Liver (tissue), 9 donors: ENCODE data around the gene IFIT3. TPM values are rescaled to one million over a fixed set of nuclear protein-coding genes. Genes with fewer than 3 reads are reported as not detected.

Source experiments
- DNase-seq: peaks from one replicate; pipeline ENCODE4 v3.0.0-alpha.2; 2017; ENCODE audit warnings: low spot score
- H3K27ac ChIP-seq, 2 donors: one replicate each; pipeline ENCODE4 v1.7.0; 2013; ENCODE audit warnings: inconsistent platforms in 2 of 2, low read length in 2 of 2, control low read depth in 1 of 2, low read depth in 1 of 2, mild to moderate bottlenecking in 1 of 2
- H3K27me3 ChIP-seq, 4 donors: one replicate each; pipeline versions ENCODE4 v1.6.1 to v1.7.0; 2013; ENCODE audit warnings: low read length in 3 of 4, inconsistent platforms in 1 of 4, mild to moderate bottlenecking in 1 of 4, moderate library complexity in 1 of 4; ENCODE audit not compliant: control insufficient read depth in 4 of 4, insufficient read depth in 4 of 4
- H3K36me3 ChIP-seq, 4 donors: one replicate each; pipeline versions ENCODE4 v1.6.1 to v1.7.0; 2013; ENCODE audit warnings: low read length in 3 of 4, mild to moderate bottlenecking in 3 of 4, low read depth in 1 of 4, moderate library complexity in 1 of 4; ENCODE audit not compliant: control insufficient read depth in 4 of 4, insufficient read depth in 3 of 4
- H3K4me1 ChIP-seq, 4 donors: one replicate each; pipeline versions ENCODE4 v1.6.1 to v1.7.0; 2013; ENCODE audit warnings: low read length in 3 of 4, mild to moderate bottlenecking in 3 of 4, moderate library complexity in 1 of 4; ENCODE audit not compliant: control insufficient read depth in 4 of 4, insufficient read depth in 4 of 4
- H3K4me3 ChIP-seq, 3 donors: one replicate each; pipeline versions ENCODE4 v1.6.1 to v1.7.0; 2013; ENCODE audit warnings: low read length in 3 of 3, control low read depth in 1 of 3, low read depth in 1 of 3, mild to moderate bottlenecking in 1 of 3
- H3K9ac ChIP-seq, 2 donors: one replicate each; pipeline ENCODE4 v1.7.0; 2013; ENCODE audit warnings: low read length in 2 of 2, mild to moderate bottlenecking in 2 of 2, moderate library complexity in 2 of 2, control low read depth in 1 of 2, low read depth in 1 of 2
- H3K9me3 ChIP-seq, 4 donors: one replicate each; pipeline versions ENCODE4 v1.6.1 to v1.7.0; 2013; ENCODE audit warnings: low read length in 3 of 4; ENCODE audit not compliant: control insufficient read depth in 4 of 4
- ATF3 ChIP-seq: IDR thresholded peaks from 2 replicates; pipeline ENCODE4 v1.6.1; 2016; ENCODE audit warnings: antibody characterized with exemption
- EGR1 ChIP-seq, 2 donors: IDR thresholded peaks; 2 replicates each; pipeline ENCODE4 v1.6.1; 2016 to 2018; ENCODE audit warnings: antibody characterized with exemption in 2 of 2, low read depth in 2 of 2
- FOXA1 ChIP-seq: IDR thresholded peaks from 2 replicates; pipeline ENCODE4 v1.6.1; 2016; ENCODE audit warnings: antibody characterized with exemption
- FOXA2 ChIP-seq: IDR thresholded peaks from 2 replicates; pipeline ENCODE4 v1.6.1; 2016; ENCODE audit warnings: antibody characterized with exemption
- GABPA ChIP-seq, 2 donors: IDR thresholded peaks in 1 of 2; conservative IDR thresholded peaks in 1 of 2; 2 replicates each; pipeline ENCODE4 v1.6.1; 2016; ENCODE audit warnings: antibody characterized with exemption in 2 of 2, mild to moderate bottlenecking in 1 of 2, moderate library complexity in 1 of 2
- HNF4G ChIP-seq: IDR thresholded peaks from 2 replicates; pipeline ENCODE4 v1.6.1; 2016; ENCODE audit warnings: antibody characterized with exemption
- REST ChIP-seq: IDR thresholded peaks from 2 replicates; pipeline ENCODE4 v1.6.1; 2016; ENCODE audit warnings: antibody characterized with exemption, mild to moderate bottlenecking
- RXRA ChIP-seq, 2 donors: IDR thresholded peaks; 2 replicates each; pipeline ENCODE4 v1.6.1; 2017 to 2018; ENCODE audit warnings: antibody characterized with exemption in 2 of 2, mild to moderate bottlenecking in 1 of 2
- WGBS: extraction: QIAGEN DNeasy Blood & Tissue Kit; methylation state at CpG from one replicate; pipeline ENCODE4 v1.1.7; 2013; 5-methylcytosine and 5-hydroxymethylcytosine counted together
- polyA plus RNA-seq, 2 donors: library from polyadenylated mRNA; stranded (reverse) in 1 of 2; unstranded in 1 of 2; fragments of 200-250 nt in 1 of 2; fragments of >200 nt in 1 of 2; fragmentation: Nextera tagmentation in 1 of 2; extraction: Ambion mirVana in 1 of 2; gene quantifications; one replicate each; pipeline versions ENCODE4 v1.2.1 to v1.2.3, GENCODE V29; 2013 to 2015
- total RNA-seq, 2 donors: library from RNA; depleted of rRNA; stranded (reverse); fragments of >200 nt; gene quantifications; one replicate each; pipeline ENCODE4 v1.2.3, GENCODE V29; 2014
- donor health status: healthy.
- donor health status: healthy.
- donor health status: healthy.
- donor health status: healthy.
- donor health status: healthy.

IFIT3 gene
- total and polyA plus RNA-seq, 4 donors, result 9.2 to 11.2 (median 10.4) TPM

GRCh38 chr10:89377705-89378637 is 50.2 kb downstream of the IFIT3 start, which contains the start of gene IFIT1B:
TSS of gene IFIT1B (plus strand) at chr10:89378056. CDS start at chr10:89378136, 80 bp downstream.
- Histone ChIP-seq H3K9ac (no peak within 1 kb of the TSS), H3K27ac (no peak within 1 kb of the TSS), H3K27me3 (no peaks in the 10 kb centered on the region), H3K9me3 (no peaks in the 10 kb centered on the region), H3K4me3 (no peak within 1 kb of the TSS), H3K36me3 (no peaks in the 10 kb centered on the region), H3K4me1 (peaks cover 4 to 24% (median 19%) of the 10 kb centered on the region in 4 donors)
- DNase-seq, result no peak
- 91% methylated on average over 5 of the region's 5 CpGs for WGBS
- TF ChIP-seq RXRA (IDR thresholded peaks at IDR 0.05) (no peak), REST (peak; percentile 49)

- H3K36me3 ChIP-seq, result no peaks in the 10 kb centered on the region
- no peak overlapping the region for H3K27ac ChIP-seq
- H3K4me3 ChIP-seq, result no peak overlapping the region
- peaks cover 2 to 15% (median 11%) of the 10 kb centered on the region in 4 donors for H3K4me1 ChIP-seq
- no peak overlapping the region for H3K9ac ChIP-seq
- no peaks in the 10 kb centered on the region for H3K27me3 ChIP-seq
- no peak for DNase-seq
- TF ChIP-seq REST (no peak), EGR1 (IDR thresholded peaks at IDR 0.05; ENCODE audit: low read depth in 2 of 2) (no peak), ATF3 (no peak), HNF4G (no peak), GABPA (IDR thresholded peaks at IDR 0.05 in 1 of 2, conservative IDR thresholded peaks at IDR 0.05 in 1 of 2) (no peak), RXRA (IDR thresholded peaks at IDR 0.05) (no peak), FOXA1 (no peak), FOXA2 (no peak)
- H3K9me3 ChIP-seq, result no peaks in the 10 kb centered on the region
Measured at GRCh38 chr10:89379103-89379502, 51.3 kb downstream of the IFIT3 start.
